Endothelial cell of umbilical vein (primary cell): ENCODE data around the gene ZNF774. TPM values are rescaled to one million over a fixed set of nuclear protein-coding genes. Genes with fewer than 3 reads are reported as not detected.

Experiments used
- BruUV-seq: library from RNA; stranded (reverse); fragments of 400-500 nt; replicated peaks from 2 replicates; lab custom pipeline; 2021; lab: Mats Ljungman, UMichigan
- CTCF ChIA-PET: fragments of 300-600, 350-600 bp; sonication (Branson Sonifier 250); formaldehyde crosslinking; loops from one replicate; lab custom pipeline; 2021; ENCODE audit warnings: antibody characterized with exemption, inconsistent platforms; lab: Charles Lee
- POLR2A ChIA-PET: fragments of 300-600, 350-600 bp; sonication (Branson Sonifier 250); formaldehyde crosslinking; loops from one replicate; lab custom pipeline; 2021; ENCODE audit warnings: antibody characterized with exemption, inconsistent platforms; lab: Charles Lee
- DNase-seq: peaks from one replicate; pipeline ENCODE4 v3.0.0-alpha.2; 2011; ENCODE audit warnings: low read depth, low spot score
- FAIRE-seq: peaks from 2 replicates; lab custom pipeline; 2011; peaks lifted over from hg19 to GRCh38; lab: Jason Lieb, UNC
- H2AFZ ChIP-seq: 2 replicates; pipeline ENCODE4 v1.6.0; 2012; ENCODE audit warnings: low read depth, low read length, control low read depth, inconsistent platforms
- H3K27ac ChIP-seq: 2 replicates; pipeline ENCODE4 v1.5.1; 2011; ENCODE audit warnings: low read depth, mild to moderate bottlenecking, control low read depth, low read length, moderate library complexity; ENCODE audit not compliant: insufficient read depth
- H3K27me3 ChIP-seq, 2 experiments: 2 replicates each; pipeline versions ENCODE4 v1.6.0 to v1.6.1; 2011; ENCODE audit warnings: low read length in 2 of 2, mixed read lengths in 1 of 2; ENCODE audit not compliant: control insufficient read depth in 2 of 2, insufficient read depth in 2 of 2
- H3K36me3 ChIP-seq, 2 experiments: 2 replicates in 1 of 2; 3 replicates in 1 of 2; pipeline ENCODE4 v1.5.1; 2011; ENCODE audit warnings: low read length in 2 of 2, mild to moderate bottlenecking in 1 of 2, moderate library complexity in 1 of 2; ENCODE audit not compliant: control insufficient read depth in 2 of 2, insufficient read depth in 2 of 2; ENCODE audit errors: extremely low read depth in 1 of 2
- H3K4me1 ChIP-seq: 3 replicates; pipeline ENCODE4 v1.5.1; 2011; ENCODE audit warnings: mild to moderate bottlenecking, low read length; ENCODE audit not compliant: control insufficient read depth, insufficient read depth; ENCODE audit errors: extremely low read depth
- H3K4me2 ChIP-seq: 2 replicates; pipeline ENCODE4 v1.6.1; 2011; ENCODE audit warnings: low read length, control low read depth, mixed read lengths; ENCODE audit not compliant: insufficient read depth
- H3K4me3 ChIP-seq, 3 experiments: fragments of 200-600 bp in 1 of 3; sonication (generic), shearing (Covaris generic) in 1 of 3; replicated peaks in 1 of 3; 2 replicates each; pipeline ENCODE4 v1.5.1; 2011 to 2016; ENCODE audit warnings: control low read depth in 3 of 3, low read length in 3 of 3, mild to moderate bottlenecking in 2 of 3, inconsistent platforms in 1 of 3, low read depth in 1 of 3, moderate library complexity in 1 of 3; ENCODE audit not compliant: insufficient read depth in 1 of 3
- H3K79me2 ChIP-seq: 2 replicates; pipeline ENCODE4 v1.6.0; 2012; ENCODE audit warnings: low read length, inconsistent platforms; ENCODE audit not compliant: control insufficient read depth, insufficient read depth
- H3K9ac ChIP-seq: replicated peaks from 2 replicates; pipeline ENCODE3; 2011; ENCODE audit warnings: low read length, control low read depth; ENCODE audit not compliant: insufficient read depth; ENCODE audit errors: extremely low read depth
- H3K9me1 ChIP-seq: replicated peaks from 3 replicates; pipeline ENCODE4 v1.6.0; 2011; ENCODE audit warnings: mild to moderate bottlenecking, low read length; ENCODE audit not compliant: control insufficient read depth, insufficient read depth; ENCODE audit errors: extremely low read depth
- H3K9me3 ChIP-seq: replicated peaks from 2 replicates; pipeline ENCODE4 v1.5.1; 2012; ENCODE audit warnings: low read length, inconsistent platforms; ENCODE audit not compliant: control insufficient read depth, insufficient read depth
- H4K20me1 ChIP-seq: replicated peaks from 2 replicates; pipeline ENCODE3; 2011; ENCODE audit warnings: mild to moderate bottlenecking, low read length; ENCODE audit not compliant: control insufficient read depth, insufficient read depth; ENCODE audit errors: extremely low read depth
- CTCF ChIP-seq, 2 donors: IDR thresholded peaks; 1 replicate in 1 of 2; 2 replicates in 1 of 2; pipeline ENCODE4 v1.5.1; 2011; ENCODE audit warnings: low read length in 2 of 2, mild to moderate bottlenecking in 2 of 2, moderate library complexity in 2 of 2, control low read depth in 1 of 2, inconsistent platforms in 1 of 2, low read depth in 1 of 2; ENCODE audit not compliant: insufficient read depth in 1 of 2; ENCODE audit errors: extremely low read depth in 1 of 2
- EZH2 ChIP-seq: IDR thresholded peaks from 2 replicates; pipeline ENCODE4 v1.6.1; 2012; ENCODE audit warnings: borderline replicate concordance, low read depth, mild to moderate bottlenecking, moderate library complexity, low read length, inconsistent platforms; ENCODE audit not compliant: severe bottlenecking
- JUN ChIP-seq: IDR thresholded peaks from 2 replicates; pipeline ENCODE4 v1.6.1; 2011; ENCODE audit warnings: borderline replicate concordance, low read depth; ENCODE audit not compliant: insufficient read length, insufficient read depth
- POLR2A ChIP-seq: IDR thresholded peaks from 2 replicates; pipeline ENCODE4 v1.6.1; 2012; ENCODE audit warnings: low read depth, mild to moderate bottlenecking, control low read depth, low read length
- POLR2AphosphoS5 ChIP-seq: IDR thresholded peaks from 2 replicates; pipeline ENCODE4 v1.6.1; 2012; ENCODE audit warnings: low read depth, mild to moderate bottlenecking, control low read depth, low read length, moderate library complexity; ENCODE audit not compliant: insufficient read depth
- dilution Hi-C: fragments of 300-500 bp; cut with MboI; formaldehyde crosslinking; loops from one replicate; pipeline ENCODE4 v1.15.0; 2019; ENCODE audit warnings: low sequenced_read_pairs; ENCODE audit not compliant: extremely low pct_ligation_motif_present
- intact Hi-C: fragments of 100-400 bp; cut with micrococcal nuclease; formaldehyde crosslinking; loops from one replicate; pipeline ENCODE4 v1.10.0; 2022
- polyA plus RNA-seq, 4 experiments: library from polyadenylated mRNA; depleted of rRNA in 3 of 4; stranded (reverse) in 3 of 4; unstranded in 1 of 4; fragments of >200 nt; gene quantifications; 2 replicates each; pipeline versions ENCODE4 v1.2.1 to v1.2.3, GENCODE V29; 2011 to 2012; ENCODE audit warnings: missing spikeins in 1 of 4
- total RNA-seq: library from RNA; stranded (reverse); gene quantifications from 2 replicates; pipeline ENCODE4 v1.2.3, GENCODE V29; 2021
- TF ChIP-seq, protein P1 (sequence below): IDR thresholded peaks from 2 replicates; pipeline ENCODE4 v1.6.1; 2011; ENCODE audit not compliant: insufficient read depth, insufficient read length

Gene ZNF774
- total and polyA plus RNA-seq, 2 donors (not counting 3 experiments of a cell fraction or from before 2014, with no cell fraction given) = 0.98 to 2.6 TPM

GRCh38 chr15:90334304-90334731, 17.8 kb upstream of the ZNF774 start:
- CTCF ChIA-PET = no interaction called here
- TF ChIP-seq EZH2 (no peak), JUN (no peak), POLR2A (no peak), POLR2AphosphoS5 (no peak), CTCF (IDR thresholded peaks at IDR 0.05; ENCODE audit: extremely low read depth in 1 of 2, insufficient read depth in 1 of 2, low read depth in 1 of 2, low read length in 2 of 2) (no peak)
- TF ChIP-seq, protein P1, sequence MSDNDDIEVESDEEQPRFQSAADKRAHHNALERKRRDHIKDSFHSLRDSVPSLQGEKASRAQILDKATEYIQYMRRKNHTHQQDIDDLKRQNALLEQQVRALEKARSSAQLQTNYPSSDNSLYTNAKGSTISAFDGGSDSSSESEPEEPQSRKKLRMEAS = no peak
- BruUV-seq = no TSS peak

More at GRCh38 chr15:90334304-90334731, 17.8 kb upstream of the ZNF774 start:
- H2AFZ ChIP-seq = no peak overlapping the region
- no peak overlapping the region for H3K27ac ChIP-seq
- H3K9me3 ChIP-seq = no peaks in the 10 kb centered on the region
- no peaks in the 10 kb centered on the region for H3K9me1 ChIP-seq
- intact Hi-C loops (no loop called here), dilution Hi-C loops (no loop called here)
- no peak overlapping the region for H3K9ac ChIP-seq
- H4K20me1 ChIP-seq = no peaks in the 10 kb centered on the region
- FAIRE-seq = no peak
- H3K79me2 ChIP-seq = no peaks in the 10 kb centered on the region
- POLR2A ChIA-PET = no interaction called here
- H3K36me3 ChIP-seq = no peaks in the 10 kb centered on the region
- H3K4me2 ChIP-seq = no peak overlapping the region
- no peaks in the 10 kb centered on the region for H3K4me1 ChIP-seq
- H3K4me3 ChIP-seq = no peak overlapping the region
- DNase-seq = no peak
- peaks cover 0 to 3% of the 10 kb centered on the region in 2 experiments for H3K27me3 ChIP-seq
